Loucy (cell line): ENCODE data around the gene SPATA13.

Experiments
- H2AFZ ChIP-seq: fragments of 200-600 bp; sonication (generic); 2 replicates; pipeline ENCODE4 v1.6.0; 2016; ENCODE audit warnings: antibody characterized with exemption, mild to moderate bottlenecking, low read length, moderate library complexity
- H3F3A ChIP-seq: fragments of 200-600 bp; 2 replicates; pipeline ENCODE4 v1.6.0; 2016; ENCODE audit warnings: antibody characterized with exemption, low read depth, mild to moderate bottlenecking
- H3K27me3 ChIP-seq: fragments of 200-600 bp; sonication (generic); 2 replicates; pipeline ENCODE4 v1.6.1; 2014; ENCODE audit warnings: low read length, mild to moderate bottlenecking; ENCODE audit not compliant: insufficient read depth, poor library complexity, severe bottlenecking
- H3K36me3 ChIP-seq: fragments of 200-600 bp; sonication (generic); 2 replicates; pipeline ENCODE4 v1.6.1; 2016; ENCODE audit warnings: low read length; ENCODE audit not compliant: insufficient read depth
- H3K4me1 ChIP-seq: fragments of 200-600 bp; sonication (generic); 2 replicates; pipeline ENCODE4 v1.5.1; 2014; ENCODE audit warnings: low read length, mild to moderate bottlenecking; ENCODE audit not compliant: insufficient read depth, poor library complexity, severe bottlenecking
- H3K4me2 ChIP-seq: fragments of 200-600 bp; sonication (generic); 2 replicates; pipeline ENCODE4 v1.6.0; 2014; ENCODE audit warnings: antibody characterized with exemption, low read length, low read depth, mild to moderate bottlenecking; ENCODE audit not compliant: poor library complexity, severe bottlenecking
- H3K4me3 ChIP-seq: fragments of 200-600 bp; sonication (generic); 2 replicates; pipeline ENCODE4 v1.5.1; 2014; ENCODE audit warnings: low read length, mild to moderate bottlenecking, mixed read lengths; ENCODE audit not compliant: poor library complexity, severe bottlenecking
- H3K79me2 ChIP-seq: fragments of 200-600 bp; sonication (generic); 2 replicates; pipeline ENCODE4 v1.6.1; 2014; ENCODE audit warnings: low read length; ENCODE audit not compliant: insufficient read depth
- H3K9ac ChIP-seq: fragments of 200-600 bp; sonication (generic); 2 replicates; pipeline ENCODE4 v1.6.0; 2014; ENCODE audit warnings: mild to moderate bottlenecking, low read depth, low read length, moderate library complexity; ENCODE audit not compliant: poor library complexity, severe bottlenecking
- H3K9me2 ChIP-seq: fragments of 200-600 bp; sonication (generic); replicated peaks from 2 replicates; pipeline ENCODE4 v1.6.1; 2016; ENCODE audit warnings: low read depth, low read length, mixed read lengths
- H3K9me3 ChIP-seq: fragments of 200-600 bp; sonication (generic); 2 replicates; pipeline ENCODE4 v1.6.1; 2014; ENCODE audit warnings: mild to moderate bottlenecking, antibody characterized with exemption, low read length, low read depth; ENCODE audit not compliant: insufficient read depth
- H4K20me1 ChIP-seq: fragments of 200-600 bp; sonication (generic); 2 replicates; pipeline ENCODE4 v1.6.0; 2014; ENCODE audit warnings: antibody characterized with exemption, low read length, mild to moderate bottlenecking; ENCODE audit not compliant: insufficient read depth, poor library complexity, severe bottlenecking
- CTCF ChIP-seq: fragments of 200-600 bp; sonication (generic); conservative IDR thresholded peaks from 2 replicates; pipeline ENCODE4 v1.5.1; 2014; ENCODE audit warnings: mild to moderate bottlenecking, antibody characterized with exemption, low read length
- EZH2phosphoT487 ChIP-seq: fragments of 200-600 bp; IDR thresholded peaks from 2 replicates; pipeline ENCODE4 v1.6.1; 2018; ENCODE audit warnings: antibody characterized with exemption, mild to moderate bottlenecking, moderate library complexity, borderline replicate concordance

Gene SPATA13

GRCh38 chr13:24199016-24199415 lies 38.5 kb downstream of the SPATA13 start:
- peaks cover 5% of the 10 kb centered on the region for H3F3A ChIP-seq
- H3K9ac ChIP-seq = no peak overlapping the region
- H3K9me3 ChIP-seq = no peaks in the 10 kb centered on the region
- TF ChIP-seq CTCF (no peak), EZH2phosphoT487 (no peak)
- no peaks in the 10 kb centered on the region for H3K27me3 ChIP-seq
- H2AFZ ChIP-seq = no peak overlapping the region
- no peak overlapping the region for H3K4me2 ChIP-seq
- H3K79me2 ChIP-seq = peaks cover 66% of the 10 kb centered on the region
- no peak overlapping the region for H3K4me3 ChIP-seq
- H3K9me2 ChIP-seq = no peaks in the 10 kb centered on the region
- no peaks in the 10 kb centered on the region for H4K20me1 ChIP-seq
- no peaks in the 10 kb centered on the region for H3K36me3 ChIP-seq
- H3K4me1 ChIP-seq = peaks cover 18% of the 10 kb centered on the region

GRCh38 chr13:24202215-24202614 lies 41.7 kb downstream of the SPATA13 start:
- Histone ChIP-seq H4K20me1 (no peaks in the 10 kb centered on the region), H3K9me2 (no peaks in the 10 kb centered on the region), H3K9me3 (no peaks in the 10 kb centered on the region), H3K4me1 (peaks cover 37% of the 10 kb centered on the region), H3F3A (peaks cover 5% of the 10 kb centered on the region), H3K9ac (peak overlapping the region; percentile 73), H3K27me3 (no peaks in the 10 kb centered on the region), H3K36me3 (no peaks in the 10 kb centered on the region), H3K4me2 (peak overlapping the region; percentile 85), H3K4me3 (no peak overlapping the region), H3K79me2 (peaks cover 69% of the 10 kb centered on the region), H2AFZ (no peak overlapping the region)
- TF ChIP-seq EZH2phosphoT487 (no peak), CTCF (no peak)

GRCh38 chr13:24203273-24203672 lies 42.8 kb downstream of the SPATA13 start:
- Histone ChIP-seq H3F3A (peaks cover 5% of the 10 kb centered on the region), H3K4me1 (peaks cover 37% of the 10 kb centered on the region), H3K36me3 (no peaks in the 10 kb centered on the region), H3K9me3 (no peaks in the 10 kb centered on the region), H3K4me2 (peak overlapping the region; percentile 85), H3K9me2 (no peaks in the 10 kb centered on the region), H4K20me1 (no peaks in the 10 kb centered on the region), H3K79me2 (peaks cover 72% of the 10 kb centered on the region), H2AFZ (0 out of 2 replicates have a peak overlapping the region, but pooled peaks have one; percentile 5), H3K27me3 (no peaks in the 10 kb centered on the region), H3K9ac (peak overlapping the region; percentile 73), H3K4me3 (peak overlapping the region; percentile 58)
- TF ChIP-seq EZH2phosphoT487 (no peak), CTCF (no peak)
